Measurements from ENCODE around the gene TACC2. TPM values are rescaled to one million over a fixed set of nuclear protein-coding genes. Genes with fewer than 3 reads are reported as not detected.

Gene TACC2
- total and polyA plus RNA-seq, 5 experiments from 2014 or later: not detected

- POLR2A ChIA-PET: no interaction called here
- no peak for DNase-seq
- Mint-ChIP-seq H3K4me3 (no peak overlapping the region), H3K9me3 (no peaks in the 10 kb centered on the region), H3K4me1 (no peaks in the 10 kb centered on the region), H3K27ac (no peak overlapping the region), H3K27me3 (peaks cover 3 to 21% (median 5%) of the 10 kb centered on the region in 5 donors), H3K36me3 (no peaks in the 10 kb centered on the region)
- no peak for ATAC-seq
Measured at GRCh38 chr10:122252805-122253204, 263.8 kb downstream of the TACC2 start.

- POLR2A ChIA-PET: no interaction called here
- Mint-ChIP-seq H3K9me3 (no peaks in the 10 kb centered on the region), H3K36me3 (no peaks in the 10 kb centered on the region), H3K27me3 (peaks cover 3 to 18% (median 5%) of the 10 kb centered on the region in 5 donors), H3K4me3 (no peak overlapping the region), H3K27ac (no peak overlapping the region), H3K4me1 (no peaks in the 10 kb centered on the region)
- DNase-seq (no peak), ATAC-seq (no peak)
Measured at GRCh38 chr10:122253605-122254004, 264.6 kb downstream of the TACC2 start.

GRCh38 chr10:122254831-122255230 is 265.9 kb downstream of the TACC2 start:
- POLR2A ChIA-PET: no interaction called here
- Mint-ChIP-seq H3K4me3 (no peak overlapping the region), H3K9me3 (no peaks in the 10 kb centered on the region), H3K27me3 (peaks cover 4 to 21% (median 7%) of the 10 kb centered on the region in 5 donors), H3K4me1 (no peaks in the 10 kb centered on the region), H3K27ac (no peak overlapping the region), H3K36me3 (no peaks in the 10 kb centered on the region)
- no peak for ATAC-seq
- DNase-seq: no peak

GRCh38 chr10:122255509-122256301 is 266.7 kb downstream of the TACC2 start:
- Mint-ChIP-seq H3K4me3 (no peak overlapping the region), H3K36me3 (no peaks in the 10 kb centered on the region)

GRCh38 chr10:122257041-122257440 is 268.1 kb downstream of the TACC2 start:
- H3K9me3 Mint-ChIP-seq: peaks cover 0 to 8% (median 4%) of the 10 kb centered on the region in 9 donors
- DNase-seq: no peak
- H3K4me3 Mint-ChIP-seq: no peak overlapping the region
- no peaks in the 10 kb centered on the region for H3K4me1 Mint-ChIP-seq
- peaks cover 0 to 6% (median 4%) of the 10 kb centered on the region in 3 donors for H3K36me3 Mint-ChIP-seq
- no peak overlapping the region for H3K27ac Mint-ChIP-seq
- peaks cover 9 to 27% (median 12%) of the 10 kb centered on the region in 5 donors for H3K27me3 Mint-ChIP-seq
- no peak for ATAC-seq
- POLR2A ChIA-PET: no interaction called here

More at GRCh38 chr10:122255509-122256301, 266.7 kb downstream of the TACC2 start:
- Mint-ChIP-seq H3K27ac (peak overlapping the region in 1 of 10 donors; percentile 24), H3K4me1 (no peaks in the 10 kb centered on the region), H3K27me3 (peaks cover 8 to 27% (median 9%) of the 10 kb centered on the region in 5 donors), H3K9me3 (peaks cover 0 to 3% (median 0%) of the 10 kb centered on the region in 9 donors)
- ATAC-seq (no peak), DNase-seq (no peak)
- POLR2A ChIA-PET: no interaction called here

- ATAC-seq: no peak
- H3K27ac Mint-ChIP-seq: no peak overlapping the region
- POLR2A ChIA-PET: no interaction called here
- H3K9me3 Mint-ChIP-seq: peaks cover 5 to 19% (median 12%) of the 10 kb centered on the region in 9 donors
- H3K36me3 Mint-ChIP-seq: peaks cover 0 to 15% (median 4%) of the 10 kb centered on the region in 3 donors
- no peak for DNase-seq
- H3K27me3 Mint-ChIP-seq: peaks cover 9 to 34% (median 14%) of the 10 kb centered on the region in 5 donors
- no peaks in the 10 kb centered on the region for H3K4me1 Mint-ChIP-seq
- no peak overlapping the region for H3K4me3 Mint-ChIP-seq
Measured at GRCh38 chr10:122258136-122259074, 269.4 kb downstream of the TACC2 start.

- Mint-ChIP-seq H3K9me3 (peaks cover 6 to 25% (median 14%) of the 10 kb centered on the region in 9 donors), H3K27me3 (peaks cover 6 to 41% (median 15%) of the 10 kb centered on the region in 5 donors)
Measured at GRCh38 chr10:122259075-122259466, 270.1 kb downstream of the TACC2 start.

GRCh38 chr10:122261584-122261983 is 272.6 kb downstream of the TACC2 start:
- Mint-ChIP-seq H3K27ac (no peak overlapping the region), H3K27me3 (peaks cover 15 to 52% (median 28%) of the 10 kb centered on the region in 5 donors), H3K4me3 (no peak overlapping the region), H3K4me1 (no peaks in the 10 kb centered on the region), H3K36me3 (peaks cover 0 to 24% (median 4%) of the 10 kb centered on the region in 3 donors), H3K9me3 (peaks cover 6 to 32% (median 20%) of the 10 kb centered on the region in 9 donors)
- DNase-seq (no peak), ATAC-seq (no peak)
- POLR2A ChIA-PET: no interaction called here

More at GRCh38 chr10:122259075-122259466, 270.1 kb downstream of the TACC2 start:
- DNase-seq (no peak), ATAC-seq (no peak)
- Mint-ChIP-seq H3K36me3 (peaks cover 0 to 19% (median 4%) of the 10 kb centered on the region in 3 donors), H3K27ac (no peak overlapping the region), H3K4me3 (no peak overlapping the region), H3K4me1 (no peaks in the 10 kb centered on the region)
- POLR2A ChIA-PET: no interaction called here

GRCh38 chr10:122263971-122264370 is 275.0 kb downstream of the TACC2 start:
- ATAC-seq: no peak
- no peak for DNase-seq
- POLR2A ChIA-PET: no interaction called here
- no peak overlapping the region for H3K4me3 Mint-ChIP-seq
- peaks cover 27 to 70% (median 33%) of the 10 kb centered on the region in 5 donors for H3K27me3 Mint-ChIP-seq
- H3K27ac Mint-ChIP-seq: peak overlapping the region in 1 of 10 donors; percentile 20
- peaks cover 6 to 32% (median 20%) of the 10 kb centered on the region in 9 donors for H3K9me3 Mint-ChIP-seq
- H3K4me1 Mint-ChIP-seq: peaks cover 0 to 4% (median 0%) of the 10 kb centered on the region in 4 donors
- peaks cover 0 to 24% (median 4%) of the 10 kb centered on the region in 3 donors for H3K36me3 Mint-ChIP-seq

GRCh38 chr10:122264436-122264835 is 275.5 kb downstream of the TACC2 start:
- DNase-seq (no peak), ATAC-seq (no peak)
- peaks cover 0 to 24% (median 4%) of the 10 kb centered on the region in 3 donors for H3K36me3 Mint-ChIP-seq
- H3K9me3 Mint-ChIP-seq: peaks cover 6 to 32% (median 20%) of the 10 kb centered on the region in 9 donors
- no peak overlapping the region for H3K4me3 Mint-ChIP-seq
- POLR2A ChIA-PET: no interaction called here
- H3K27ac Mint-ChIP-seq: no peak overlapping the region
- H3K4me1 Mint-ChIP-seq: peaks cover 0 to 4% (median 0%) of the 10 kb centered on the region in 4 donors
- peaks cover 27 to 65% (median 34%) of the 10 kb centered on the region in 5 donors for H3K27me3 Mint-ChIP-seq

- no peak for DNase-seq
- no peak for ATAC-seq
- POLR2A ChIA-PET: no interaction called here
- no peak overlapping the region for H3K4me3 Mint-ChIP-seq
- no peak overlapping the region for H3K27ac Mint-ChIP-seq
- H3K9me3 Mint-ChIP-seq: peaks cover 6 to 32% (median 20%) of the 10 kb centered on the region in 9 donors
- H3K27me3 Mint-ChIP-seq: peaks cover 28 to 60% (median 38%) of the 10 kb centered on the region in 5 donors
- peaks cover 0 to 24% (median 4%) of the 10 kb centered on the region in 3 donors for H3K36me3 Mint-ChIP-seq
- peaks cover 0 to 4% (median 0%) of the 10 kb centered on the region in 4 donors for H3K4me1 Mint-ChIP-seq
Measured at GRCh38 chr10:122264931-122265330, 276.0 kb downstream of the TACC2 start.

- Mint-ChIP-seq H3K27ac (no peak overlapping the region), H3K4me1 (peaks cover 0 to 4% (median 0%) of the 10 kb centered on the region in 4 donors), H3K4me3 (no peak overlapping the region), H3K9me3 (peaks cover 6 to 32% (median 20%) of the 10 kb centered on the region in 9 donors), H3K36me3 (peaks cover 0 to 24% (median 4%) of the 10 kb centered on the region in 3 donors), H3K27me3 (peaks cover 25 to 55% (median 34%) of the 10 kb centered on the region in 5 donors)
- POLR2A ChIA-PET: no interaction called here
- ATAC-seq (no peak), DNase-seq (no peak)
Measured at GRCh38 chr10:122265896-122266295, 276.9 kb downstream of the TACC2 start.
